ENCODE data around the gene GPR160. TPM values are rescaled to one million over a fixed set of nuclear protein-coding genes. Genes with fewer than 3 reads are reported as not detected.

Gene GPR160
- total and polyA plus RNA-seq, 12 donors: 0.22 to 1.9 (median 0.83) TPM

- Histone ChIP-seq H3K9me3 (no peaks in the 10 kb centered on the region), H3K27me3 (no peaks in the 10 kb centered on the region), H3K4me3 (no peak overlapping the region), H3K4me1 (peaks cover 0 to 7% (median 0%) of the 10 kb centered on the region in 9 donors), H3K27ac (no peak overlapping the region), H3K36me3 (peaks cover 0 to 7% (median 0%) of the 10 kb centered on the region in 9 donors)
- ATAC-seq (no peak), DNase-seq (no peak)
- TF ChIP-seq CTCF (IDR thresholded peaks at IDR 0.05): no peak
- intact Hi-C loops (cut with DNase I): loop anchor here in 1 of 10 donors (10.0 kb wide), 1 partner anchor 193 kb away; the partner anchor contains the start of gene LRRC31
- WGBS, 2 donors: 79 to 80% methylated on average over 6 of the region's 6 CpGs
These were observed 20.3 kb downstream of the GPR160 start for GRCh38 chr3:170058127-170058526.

GRCh38 chr3:170059447-170059846 is 21.7 kb downstream of the GPR160 start:
- no peak for ATAC-seq
- no peak for DNase-seq
- intact Hi-C loops (cut with DNase I): loop anchor here in 1 of 10 donors (10.0 kb wide), 1 partner anchor 195 kb away; the partner anchor contains the start of gene LRRC31
- 79 to 80% methylated on average over 1 of the region's 1 CpG for WGBS, 2 donors
- TF ChIP-seq CTCF (IDR thresholded peaks at IDR 0.05): no peak
- no peaks in the 10 kb centered on the region for H3K27me3 ChIP-seq
- H3K4me1 ChIP-seq: peaks cover 0 to 7% (median 0%) of the 10 kb centered on the region in 9 donors
- H3K27ac ChIP-seq: no peak overlapping the region
- no peaks in the 10 kb centered on the region for H3K9me3 ChIP-seq
- peaks cover 0 to 7% (median 0%) of the 10 kb centered on the region in 9 donors for H3K36me3 ChIP-seq
- no peak overlapping the region for H3K4me3 ChIP-seq

GRCh38 chr3:170062068-170062467 is 24.3 kb downstream of the GPR160 start:
- 94% methylated on average over 20 of the region's 20 CpGs for WGBS, 2 donors
- DNase-seq: no peak
- no peak for TF ChIP-seq CTCF (IDR thresholded peaks at IDR 0.05)

GRCh38 chr3:170062769-170063168 is 25.0 kb downstream of the GPR160 start:
- 94 to 96% methylated on average over 16 of the region's 16 CpGs for WGBS, 2 donors

More at GRCh38 chr3:170062068-170062467, 24.3 kb downstream of the GPR160 start:
- peaks cover 0 to 7% (median 0%) of the 10 kb centered on the region in 9 donors for H3K36me3 ChIP-seq
- no peaks in the 10 kb centered on the region for H3K27me3 ChIP-seq
- peaks cover 0 to 7% (median 0%) of the 10 kb centered on the region in 9 donors for H3K4me1 ChIP-seq
- H3K27ac ChIP-seq: no peak overlapping the region
- intact Hi-C loops (cut with DNase I): no loop called here
- no peak for ATAC-seq
- no peak overlapping the region for H3K4me3 ChIP-seq
- H3K9me3 ChIP-seq: no peaks in the 10 kb centered on the region

More at GRCh38 chr3:170062769-170063168, 25.0 kb downstream of the GPR160 start:
- Histone ChIP-seq H3K27ac (no peak overlapping the region), H3K36me3 (peaks cover 0 to 7% (median 0%) of the 10 kb centered on the region in 9 donors), H3K4me1 (peaks cover 0 to 5% (median 0%) of the 10 kb centered on the region in 9 donors), H3K27me3 (no peaks in the 10 kb centered on the region), H3K9me3 (no peaks in the 10 kb centered on the region), H3K4me3 (no peak overlapping the region)
- DNase-seq: no peak
- no peak for ATAC-seq
- no peak for TF ChIP-seq CTCF (IDR thresholded peaks at IDR 0.05)
- intact Hi-C loops (cut with DNase I): no loop called here
